IPS-18c (cell line): ENCODE results near the gene NAB2.
"Not testable (repeated sequence)": the region's sequence is repeated elsewhere in the genome, so short reads cannot be mapped to it uniquely, and the experiment has no call there.

ENCODE experiments used
- H3K4me3 ChIP-seq: 2 replicates; pipeline ENCODE4 v1.7.0; 2013; ENCODE audit warnings: low read depth, mild to moderate bottlenecking, low read length, moderate library complexity; ENCODE audit not compliant: insufficient read depth
- H3K9me3 ChIP-seq: one replicate; pipeline ENCODE4 v1.6.1; 2013; ENCODE audit warnings: mild to moderate bottlenecking, low read length, moderate library complexity; ENCODE audit not compliant: control insufficient read depth, insufficient read depth

NAB2 gene

DNA sequence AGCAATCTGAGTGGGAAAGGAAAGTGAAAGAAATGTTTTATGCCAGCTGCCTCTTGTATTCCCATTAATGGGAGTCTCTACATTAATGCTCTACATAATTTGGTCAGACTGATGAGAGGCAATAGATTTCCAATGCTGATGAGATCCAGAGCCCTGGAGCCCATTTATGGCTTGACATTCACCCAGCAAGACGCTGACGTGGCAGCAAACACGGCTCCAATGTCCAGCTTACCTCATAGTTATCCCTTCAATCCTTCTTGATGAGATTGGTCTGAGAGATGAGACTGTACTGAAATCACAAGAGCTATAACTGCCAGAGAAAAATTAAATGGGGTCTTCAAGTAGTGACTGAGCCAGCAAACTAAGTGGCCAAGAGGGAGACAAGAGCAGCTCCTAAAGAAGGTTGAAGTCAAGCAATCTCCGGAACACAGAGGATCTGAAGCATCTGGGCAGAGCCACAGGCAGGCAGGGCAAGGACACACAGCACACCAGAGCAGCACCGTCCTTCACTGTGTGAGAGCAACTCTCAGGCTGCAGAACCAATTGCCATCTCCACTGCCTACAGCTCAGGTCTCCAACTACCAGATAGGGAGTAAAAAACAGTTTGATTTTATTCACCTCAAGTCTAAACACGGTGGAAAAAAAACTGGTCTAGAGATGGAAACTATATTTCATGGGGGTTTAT lies 31.7 kb upstream of the NAB2 start:
- Histone ChIP-seq H3K4me3 (no peak overlapping the region), H3K9me3 (no peaks in the 10 kb centered on the region)

DNA sequence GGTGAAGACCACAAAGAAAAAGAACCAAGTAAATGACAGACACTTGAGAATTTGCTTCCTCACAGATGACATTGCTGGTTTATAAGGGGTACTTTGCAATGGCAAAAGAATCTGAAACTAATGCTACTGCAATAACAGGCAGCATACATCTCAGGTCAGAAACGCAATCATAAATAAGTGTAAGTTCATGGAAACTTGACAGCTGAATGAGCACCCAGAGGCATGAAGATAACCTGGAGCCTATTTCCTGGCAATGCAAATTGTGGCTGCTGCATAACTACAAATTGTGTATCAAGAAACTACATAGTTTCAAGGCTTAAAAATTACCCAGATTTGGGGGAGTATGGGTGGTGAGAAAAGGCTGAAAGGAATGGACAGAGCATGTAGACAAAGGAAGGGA lies 30.5 kb upstream of the NAB2 start:
- Histone ChIP-seq H3K9me3 (no peaks in the 10 kb centered on the region), H3K4me3 (no peak overlapping the region)

DNA sequence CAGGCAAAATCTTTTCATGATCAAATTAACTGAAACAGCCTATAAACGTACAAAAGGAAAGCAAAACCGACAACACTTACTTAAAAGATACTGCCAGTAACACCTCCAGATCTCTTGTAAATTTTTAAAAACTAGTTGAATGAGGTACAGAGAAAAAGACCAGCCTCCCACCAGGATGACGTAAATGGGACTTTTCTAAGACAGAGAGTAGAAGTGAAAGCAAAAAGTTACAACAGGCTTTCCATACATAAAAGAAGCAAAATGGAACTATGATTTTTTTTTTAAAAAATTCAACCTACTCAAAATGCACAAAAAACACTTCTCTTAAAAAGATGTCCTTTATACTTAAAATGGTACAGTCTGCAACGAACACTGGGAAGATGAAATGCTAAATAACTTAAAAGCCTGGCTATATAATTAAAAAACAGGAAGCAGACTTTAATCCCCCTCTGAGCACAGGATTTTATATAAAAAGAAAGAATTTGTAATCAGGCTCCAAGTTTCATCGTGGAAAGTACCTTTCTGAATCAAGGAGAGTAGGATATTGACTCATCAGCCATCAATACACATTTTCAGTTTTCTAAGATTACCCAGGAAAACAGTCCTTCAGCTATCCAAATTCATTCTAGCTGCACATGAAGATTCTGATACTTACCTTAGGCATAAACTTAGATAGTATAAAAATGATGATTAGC lies 24.8 kb upstream of the NAB2 start:
- Histone ChIP-seq H3K4me3 (no peak overlapping the region), H3K9me3 (no peaks in the 10 kb centered on the region)

DNA sequence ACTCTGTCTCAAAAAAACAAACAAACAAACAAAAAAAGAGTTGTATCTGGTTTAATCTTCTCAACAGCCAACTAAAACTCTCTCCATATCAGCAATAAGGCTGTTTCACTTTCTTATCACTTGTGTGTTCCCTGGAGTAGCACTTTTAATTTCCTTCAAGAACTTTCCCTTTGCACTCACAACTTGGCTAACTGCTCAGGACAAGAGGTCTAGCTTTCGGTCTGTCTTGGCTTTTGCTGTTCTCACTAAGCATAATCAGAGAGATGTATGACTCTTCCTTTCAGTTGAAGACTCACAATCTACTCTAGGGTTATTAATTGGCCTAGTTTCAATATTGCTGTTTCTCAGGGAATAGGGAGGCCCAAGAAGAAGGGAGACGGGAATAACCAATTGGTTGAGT lies 22.7 kb upstream of the NAB2 start:
- no peaks in the 10 kb centered on the region for H3K9me3 ChIP-seq
- H3K4me3 ChIP-seq: no peak overlapping the region

DNA sequence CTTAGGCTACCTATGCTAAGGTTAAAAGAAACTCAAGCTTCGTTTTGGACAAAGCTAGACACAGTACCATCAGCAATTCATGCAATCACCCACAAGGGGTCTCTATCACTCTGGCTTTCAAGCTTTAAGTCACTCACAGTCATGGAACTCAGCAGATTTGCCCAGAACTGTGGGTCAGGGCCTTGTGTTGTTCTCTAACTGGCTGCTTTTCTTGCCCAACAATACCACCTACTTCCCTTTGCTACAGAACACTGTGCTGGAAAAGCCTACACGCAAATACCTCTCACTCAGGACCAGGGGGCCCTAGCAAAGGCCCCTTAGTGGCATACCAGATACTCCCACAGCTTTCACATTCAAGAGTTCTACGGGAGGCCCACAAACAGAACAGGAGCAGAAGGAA lies 19.4 kb upstream of the NAB2 start:
- H3K4me3 ChIP-seq: no peak overlapping the region
- no peaks in the 10 kb centered on the region for H3K9me3 ChIP-seq

DNA sequence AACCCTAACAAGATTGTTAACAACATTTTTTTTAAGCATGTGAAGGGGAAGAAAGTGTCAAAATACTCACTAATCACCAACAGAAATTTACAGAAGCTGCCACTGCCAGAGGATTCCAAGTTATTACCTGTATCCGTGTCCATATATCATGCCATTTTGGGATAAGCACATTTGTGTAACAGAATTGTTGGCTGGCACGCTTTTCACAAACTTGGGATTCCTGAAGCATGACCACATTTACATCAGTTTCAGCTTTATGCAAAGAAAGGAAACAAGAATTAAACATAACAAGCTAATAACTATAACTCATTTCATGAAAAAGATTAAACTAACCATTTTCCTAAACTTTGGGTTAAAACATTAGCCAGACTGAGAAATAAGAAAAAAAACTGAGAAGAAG lies 16.3 kb upstream of the NAB2 start:
- no peak overlapping the region for H3K4me3 ChIP-seq

DNA sequence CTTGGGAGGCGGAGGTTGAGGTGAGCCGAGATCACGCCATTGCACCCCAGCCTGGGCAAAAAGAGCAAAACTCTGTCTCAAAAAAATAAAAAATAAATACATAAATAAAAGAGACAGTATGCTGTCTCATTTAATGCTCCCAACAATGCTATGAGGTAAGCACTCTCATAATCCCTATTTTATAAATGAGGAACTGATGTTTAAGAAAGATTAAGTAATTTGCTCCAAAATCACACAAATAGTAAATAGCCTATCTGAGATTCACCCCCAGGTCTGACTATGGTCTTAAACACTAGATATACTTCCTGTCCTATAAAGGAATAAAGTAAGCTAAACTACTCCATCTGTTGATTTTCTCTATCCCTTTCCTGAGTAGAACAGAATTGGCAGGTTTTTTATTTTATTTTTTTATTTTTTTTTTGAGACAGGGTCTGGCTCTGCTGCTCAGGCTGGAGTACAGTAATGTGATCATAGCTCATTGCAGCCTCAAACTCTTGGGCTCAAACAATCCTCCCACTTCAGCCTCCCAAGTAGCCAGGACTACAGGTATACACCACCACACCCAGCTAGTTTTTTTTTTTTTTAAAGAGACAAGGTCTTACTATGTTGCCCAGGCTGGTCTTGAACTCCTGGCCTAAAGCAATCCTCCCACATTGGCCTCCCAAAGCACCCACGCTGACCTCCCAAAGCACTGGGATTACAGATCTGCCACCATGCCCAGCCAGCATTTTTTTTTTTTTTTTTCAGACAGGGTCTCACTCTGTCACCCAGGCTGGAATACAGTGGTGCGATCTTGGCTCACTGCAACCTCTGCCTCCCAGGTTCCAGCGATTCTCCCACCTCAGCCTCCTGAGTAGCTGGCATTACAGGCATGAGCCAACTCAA lies 15.1 kb upstream of the NAB2 start:
- not testable (repeated sequence) for H3K9me3 ChIP-seq, H3K4me3 ChIP-seq

More for the DNA sequence above, 16.3 kb upstream of the NAB2 start:
- no peaks in the 10 kb centered on the region for H3K9me3 ChIP-seq

DNA sequence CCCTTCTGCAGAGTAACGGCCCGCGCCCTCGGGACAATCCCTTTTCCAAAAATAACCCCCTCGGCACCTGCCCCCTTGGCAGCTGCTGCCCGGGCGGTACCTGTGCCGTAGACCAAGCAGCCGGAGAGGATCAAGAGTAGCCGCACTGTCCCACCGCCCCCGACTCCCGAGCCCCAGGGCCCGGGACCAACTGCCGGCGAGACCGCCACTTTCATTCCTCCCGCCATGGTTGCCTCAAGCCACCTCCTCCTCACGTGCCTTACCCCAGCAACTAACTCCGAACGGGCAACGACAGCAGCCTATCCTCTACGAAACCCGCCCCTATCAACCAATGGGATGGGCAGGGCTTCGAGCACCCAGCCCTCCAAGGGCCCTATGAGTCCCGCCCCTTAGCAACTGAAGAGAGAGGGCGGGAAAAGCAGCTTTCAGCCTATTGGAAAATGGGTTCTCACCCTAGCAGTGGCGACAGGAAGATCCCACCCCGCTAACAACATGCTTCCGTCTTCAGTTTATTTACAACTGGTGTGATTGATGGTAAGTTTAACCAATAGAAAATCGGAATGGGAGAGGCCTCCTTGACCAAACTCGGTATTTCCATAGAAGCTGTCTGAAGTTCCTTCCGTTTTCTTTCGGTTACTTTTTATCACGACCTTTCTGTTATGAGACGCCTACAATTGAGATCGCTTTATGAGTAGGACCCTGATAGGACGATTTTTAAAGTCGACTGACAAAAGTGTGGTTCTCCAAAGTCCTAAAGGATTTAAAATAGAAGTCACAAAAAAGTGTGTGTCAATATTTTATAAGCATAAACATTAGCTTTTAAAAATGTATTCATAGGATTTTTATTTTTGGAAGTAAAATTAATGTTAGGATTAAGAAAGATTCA lies 10.2 kb upstream of the NAB2 start, which contains the start of gene NEMP1:
TSS of gene NEMP1 (minus strand) at position 273 of the 886 bp plus-strand sequence. CDS start at position 227, 46 bp downstream.
- Histone ChIP-seq H3K9me3 (no peaks in the 10 kb centered on the region), H3K4me3 (peak within 1 kb of the TSS; percentile 97)

DNA sequence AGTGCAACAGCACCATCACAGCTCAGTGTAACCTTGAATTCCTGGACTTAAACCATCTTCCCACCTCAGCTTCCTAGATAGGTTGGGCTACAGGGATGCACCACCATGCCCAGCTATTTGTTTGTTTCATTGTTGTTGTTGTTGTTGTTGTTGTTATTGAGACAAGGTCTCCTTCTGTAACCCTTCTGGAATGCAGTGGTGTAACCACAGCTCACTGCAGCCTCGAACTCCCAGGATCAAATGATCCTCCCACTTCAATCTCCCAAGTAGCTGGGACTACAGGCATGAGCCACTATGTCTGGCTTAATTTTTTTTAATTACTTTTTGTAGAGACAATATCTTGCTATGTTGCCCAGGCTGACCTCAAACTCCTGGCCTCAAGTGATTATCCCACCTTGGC lies 9.1 kb upstream of the NAB2 start:
- H3K4me3 ChIP-seq: no peak overlapping the region
- H3K9me3 ChIP-seq: no peaks in the 10 kb centered on the region

DNA sequence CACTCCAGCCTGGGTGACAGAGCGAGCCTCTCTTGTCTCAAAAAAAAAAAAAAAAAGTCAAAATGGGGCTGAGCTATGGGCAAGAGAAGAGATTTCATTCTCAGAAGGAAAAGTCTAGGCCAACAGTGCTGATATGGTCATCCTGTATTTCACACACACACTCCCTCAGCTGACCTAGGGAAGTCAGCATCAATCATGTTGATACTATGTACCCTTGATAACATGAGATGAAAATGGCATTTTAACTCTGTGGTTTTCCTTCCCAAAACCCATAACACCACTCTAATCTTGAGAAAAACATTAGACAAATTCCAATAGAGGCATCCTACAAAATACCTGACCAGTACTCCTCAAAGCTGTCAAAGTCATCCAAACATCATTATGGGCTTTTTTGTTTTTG lies 8.1 kb upstream of the NAB2 start:
- H3K4me3 ChIP-seq: no peak overlapping the region

DNA sequence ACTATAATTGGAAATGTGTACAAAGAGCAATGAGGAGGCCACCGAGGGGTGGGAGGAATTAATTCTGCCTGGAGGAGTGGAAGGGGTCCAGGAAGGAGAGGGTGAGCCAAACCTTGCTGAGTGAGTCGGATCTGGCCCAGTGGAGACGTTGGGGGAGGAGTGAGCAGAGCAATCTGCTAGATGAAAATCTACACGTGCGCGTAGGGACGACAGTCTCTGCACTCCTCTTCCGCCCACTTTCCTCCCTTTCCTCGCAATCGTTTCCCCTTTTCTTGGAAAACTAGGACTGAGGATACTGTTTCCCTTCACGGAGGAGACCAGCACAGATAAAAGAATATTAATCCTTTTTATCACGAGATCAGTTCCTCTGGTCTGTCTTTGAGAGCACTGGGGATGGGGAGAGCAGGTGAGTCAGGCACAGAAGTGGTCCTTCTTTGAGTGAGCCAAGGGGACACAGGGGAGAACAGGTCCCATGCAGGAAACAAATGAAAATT lies 2.9 kb upstream of the NAB2 start:
- no peaks in the 10 kb centered on the region for H3K9me3 ChIP-seq
- H3K4me3 ChIP-seq: peak overlapping the region; percentile 54

More for the DNA sequence above, 8.1 kb upstream of the NAB2 start:
- H3K9me3 ChIP-seq: no peaks in the 10 kb centered on the region

DNA sequence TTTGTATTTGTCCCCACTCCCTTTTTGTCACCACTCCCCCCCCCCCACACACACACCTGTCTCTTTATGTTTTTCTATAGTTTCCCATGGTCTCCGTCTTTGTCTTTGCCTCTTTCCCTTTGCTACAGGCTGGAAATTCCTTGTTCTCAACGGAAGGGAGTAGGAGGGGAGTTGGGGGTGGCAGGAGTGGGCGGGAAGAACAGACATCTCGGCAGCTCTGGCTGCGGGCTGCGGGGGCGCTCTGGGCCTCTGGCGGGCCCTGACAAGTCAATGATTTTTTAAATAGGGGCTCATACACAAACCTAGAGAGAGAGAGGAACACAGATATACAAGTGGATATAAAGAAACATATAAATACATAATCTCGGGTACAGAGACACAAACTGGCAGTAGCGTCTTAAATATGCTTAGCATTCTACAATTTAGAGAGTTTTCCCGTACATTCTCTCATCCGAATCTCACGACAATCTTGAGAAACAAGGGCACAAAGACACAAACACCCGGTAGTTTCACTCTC lies 2.4 kb upstream of the NAB2 start:
- Histone ChIP-seq H3K9me3 (no peaks in the 10 kb centered on the region), H3K4me3 (peak overlapping the region; percentile 54)

DNA sequence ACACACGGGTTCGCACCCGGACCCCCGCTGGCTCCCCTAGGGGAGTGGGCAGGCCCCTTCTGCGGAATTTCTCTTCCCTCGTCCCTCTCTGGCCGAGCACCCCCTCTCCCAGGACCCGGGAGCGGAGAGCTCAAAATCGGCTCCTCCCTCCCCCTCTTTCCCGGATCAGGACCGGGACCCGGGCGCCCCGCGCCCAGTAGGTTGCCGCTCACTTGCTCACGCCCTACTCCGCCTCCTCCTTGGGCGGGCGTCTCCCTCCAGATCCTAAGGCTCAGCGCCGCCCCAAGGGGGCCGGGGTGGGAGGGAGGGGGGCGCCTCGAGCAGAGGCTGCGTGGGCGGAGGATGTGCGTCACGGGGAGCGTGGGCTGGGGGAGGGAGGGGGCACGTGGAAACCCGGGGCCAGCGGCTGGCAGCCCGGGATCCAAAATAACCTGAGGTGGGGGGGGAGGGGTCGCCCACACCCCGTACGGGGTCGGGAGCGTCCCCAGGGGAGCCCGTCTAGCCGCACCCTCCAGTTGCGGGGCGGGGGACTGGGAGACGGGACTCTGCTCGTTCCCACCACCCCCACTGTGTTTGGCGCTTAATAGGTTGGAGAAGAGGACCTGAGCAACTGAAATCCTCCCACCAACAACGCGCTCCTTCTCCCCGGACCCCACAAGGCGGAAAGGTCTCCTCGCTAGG lies 1.8 kb upstream of the NAB2 start:
- H3K9me3 ChIP-seq: no peaks in the 10 kb centered on the region
- H3K4me3 ChIP-seq: peak overlapping the region; percentile 54

DNA sequence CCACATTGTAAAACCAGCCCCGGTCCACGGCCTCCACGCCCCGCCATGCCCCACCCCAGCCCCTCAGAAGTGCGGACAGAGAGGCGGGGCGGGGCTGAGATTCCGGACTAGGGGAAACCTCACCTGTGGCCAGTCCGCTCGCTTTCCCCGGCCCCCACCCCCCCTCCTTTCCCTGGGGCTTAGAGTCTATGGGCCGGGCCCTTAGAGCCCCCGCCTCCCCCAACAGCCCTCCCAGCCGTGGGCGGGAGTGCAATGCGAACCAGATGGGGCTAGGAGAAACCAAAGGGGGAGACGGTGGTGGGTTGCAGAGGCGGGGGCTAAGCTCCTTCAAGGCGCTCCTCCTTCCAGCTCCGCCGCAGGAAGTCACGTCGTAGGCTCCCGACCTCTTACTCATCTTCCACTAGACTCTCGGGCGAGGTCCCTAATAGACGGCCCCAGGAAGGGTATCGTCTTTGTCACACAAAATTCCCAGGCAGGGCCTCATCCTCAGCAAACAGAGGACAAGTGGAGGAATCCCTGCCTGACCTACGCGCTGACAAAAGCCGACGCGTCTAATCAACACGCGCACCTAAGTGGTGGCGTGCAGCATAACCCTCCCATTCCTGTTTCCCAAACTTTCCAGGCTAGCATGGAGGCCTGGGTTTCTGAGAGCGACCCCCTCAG lies 1.1 kb upstream of the NAB2 start:
- peak overlapping the region; percentile 54 for H3K4me3 ChIP-seq
- no peaks in the 10 kb centered on the region for H3K9me3 ChIP-seq

DNA sequence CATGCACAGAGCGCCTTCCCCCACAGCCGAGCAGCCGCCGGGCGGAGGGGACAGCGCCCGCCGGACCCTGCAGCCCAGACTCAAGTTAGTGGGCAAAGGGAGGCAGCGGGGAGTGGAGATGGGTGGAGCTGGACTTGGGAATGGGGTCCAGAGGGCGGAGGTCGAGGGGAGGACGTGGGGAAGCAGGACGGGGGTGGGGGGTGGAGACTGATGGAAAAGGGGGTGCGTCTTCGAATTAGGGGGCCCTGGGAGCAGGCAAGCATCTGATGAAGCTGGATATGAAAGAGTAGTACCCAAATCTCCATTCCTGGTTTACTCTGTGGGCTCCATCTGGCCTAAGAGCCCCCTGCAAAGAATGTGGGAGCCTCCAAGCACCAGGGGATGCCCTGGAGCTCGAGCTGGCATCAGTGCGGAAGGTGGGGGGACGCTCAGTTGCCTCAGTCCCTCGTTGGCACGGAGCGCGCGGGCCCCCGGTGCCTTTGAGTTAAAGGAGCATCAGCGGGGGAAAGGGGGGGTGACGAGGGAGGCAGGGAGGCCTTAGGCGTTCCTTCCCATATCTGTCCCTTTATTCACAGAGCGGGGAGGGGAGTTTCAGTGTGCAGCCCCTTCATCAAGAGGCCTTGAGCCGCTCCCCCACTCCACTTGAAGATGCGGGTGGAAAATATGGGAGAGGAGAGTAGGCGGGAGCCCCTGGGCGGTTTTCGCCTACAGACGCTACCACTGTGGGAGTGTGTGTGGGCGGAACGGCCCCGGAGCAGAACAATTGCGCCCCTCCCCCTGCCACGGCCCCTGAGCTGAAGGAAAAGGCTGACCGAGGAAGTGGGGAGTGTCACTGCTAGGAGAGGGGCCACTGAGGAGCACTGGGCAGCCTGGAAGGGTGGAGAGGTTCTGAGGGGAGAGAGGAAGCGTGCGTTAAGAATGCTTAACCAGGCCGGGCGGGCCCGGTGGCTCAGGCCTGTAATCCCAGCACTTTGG lies 644 bp downstream of the NAB2 start:
- no peaks in the 10 kb centered on the region for H3K9me3 ChIP-seq
- H3K4me3 ChIP-seq: peak overlapping the region; percentile 84
